ENCODE results near the gene GPHB5.
"Not testable (repeated sequence)": the region's sequence is repeated elsewhere in the genome, so short reads cannot be mapped to it uniquely, and the experiment has no call there.

GPHB5 gene

GRCh38 chr14:63318835-63319234 is at the start of gene GPHB5:
TSS of gene GPHB5 (minus strand) at chr14:63318935. CDS start at chr14:63317849, 1,086 bp downstream.
- DNase-seq = no peak

GRCh38 chr14:63367742-63368364 is 49.1 kb upstream of the GPHB5 start:
- no peak for DNase-seq

- no peak for DNase-seq
Observed at GRCh38 chr14:63362389-63362819, 43.7 kb upstream of the GPHB5 start.

GRCh38 chr14:63361790-63362189 is 43.1 kb upstream of the GPHB5 start:
- no peak for DNase-seq

- no peak for DNase-seq
Observed at GRCh38 chr14:63357841-63358240, 39.1 kb upstream of the GPHB5 start.

- no peak for DNase-seq
Observed at GRCh38 chr14:63345826-63346225, 27.1 kb upstream of the GPHB5 start.

GRCh38 chr14:63344336-63344735 is 25.6 kb upstream of the GPHB5 start:
- DNase-seq = no peak

GRCh38 chr14:63343878-63344277 is 25.1 kb upstream of the GPHB5 start:
- no peak for DNase-seq

GRCh38 chr14:63342371-63342770 is 23.6 kb upstream of the GPHB5 start:
- DNase-seq = no peak

- no peak for DNase-seq
Observed at GRCh38 chr14:63328787-63329737, 10.3 kb upstream of the GPHB5 start.

- no peak for DNase-seq
Observed at GRCh38 chr14:63326840-63327239, 8.1 kb upstream of the GPHB5 start.

GRCh38 chr14:63322897-63323573 is 4.3 kb upstream of the GPHB5 start:
- peak; percentile 54 for DNase-seq

GRCh38 chr14:63322472-63322871 is 3.7 kb upstream of the GPHB5 start:
- DNase-seq = no peak

GRCh38 chr14:63308723-63309317 is 9.9 kb downstream of the GPHB5 start:
- no peak for DNase-seq

GRCh38 chr14:63304429-63304828 is 14.3 kb downstream of the GPHB5 start:
- not testable (repeated sequence) for DNase-seq

- DNase-seq = peak; percentile 34
Observed at GRCh38 chr14:63301891-63302534, 16.7 kb downstream of the GPHB5 start.

- no peak for DNase-seq
Observed at GRCh38 chr14:63300854-63301253, 17.9 kb downstream of the GPHB5 start.

- DNase-seq = no peak
Observed at GRCh38 chr14:63299351-63300110, 19.2 kb downstream of the GPHB5 start.

GRCh38 chr14:63297372-63298063 is 21.2 kb downstream of the GPHB5 start:
- no peak for DNase-seq

GRCh38 chr14:63296060-63296563 is 22.6 kb downstream of the GPHB5 start:
- peak; percentile 46 for DNase-seq

- no peak for DNase-seq
Observed at GRCh38 chr14:63295231-63295685, 23.5 kb downstream of the GPHB5 start.

Data from right hindlimb (tissue), 1 donor.